ENCODE measurements around the gene RFTN1.

- TF ChIP-seq, protein P1, sequence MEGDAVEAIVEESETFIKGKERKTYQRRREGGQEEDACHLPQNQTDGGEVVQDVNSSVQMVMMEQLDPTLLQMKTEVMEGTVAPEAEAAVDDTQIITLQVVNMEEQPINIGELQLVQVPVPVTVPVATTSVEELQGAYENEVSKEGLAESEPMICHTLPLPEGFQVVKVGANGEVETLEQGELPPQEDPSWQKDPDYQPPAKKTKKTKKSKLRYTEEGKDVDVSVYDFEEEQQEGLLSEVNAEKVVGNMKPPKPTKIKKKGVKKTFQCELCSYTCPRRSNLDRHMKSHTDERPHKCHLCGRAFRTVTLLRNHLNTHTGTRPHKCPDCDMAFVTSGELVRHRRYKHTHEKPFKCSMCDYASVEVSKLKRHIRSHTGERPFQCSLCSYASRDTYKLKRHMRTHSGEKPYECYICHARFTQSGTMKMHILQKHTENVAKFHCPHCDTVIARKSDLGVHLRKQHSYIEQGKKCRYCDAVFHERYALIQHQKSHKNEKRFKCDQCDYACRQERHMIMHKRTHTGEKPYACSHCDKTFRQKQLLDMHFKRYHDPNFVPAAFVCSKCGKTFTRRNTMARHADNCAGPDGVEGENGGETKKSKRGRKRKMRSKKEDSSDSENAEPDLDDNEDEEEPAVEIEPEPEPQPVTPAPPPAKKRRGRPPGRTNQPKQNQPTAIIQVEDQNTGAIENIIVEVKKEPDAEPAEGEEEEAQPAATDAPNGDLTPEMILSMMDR (IDR thresholded peaks at IDR 0.05): no peak
- TF ChIP-seq POLR2A (IDR thresholded peaks at IDR 0.05) (no peak), EP300 (IDR thresholded peaks at IDR 0.05) (peak in 1 of 2 donors; percentile 22)
Measured at GRCh38 chr3:16545413-16546185, 32.1 kb upstream of the RFTN1 start.

Data from tibial nerve (tissue), 4 donors.